ENCODE measurements around the gene NFE2L2.

NFE2L2 gene

DNA sequence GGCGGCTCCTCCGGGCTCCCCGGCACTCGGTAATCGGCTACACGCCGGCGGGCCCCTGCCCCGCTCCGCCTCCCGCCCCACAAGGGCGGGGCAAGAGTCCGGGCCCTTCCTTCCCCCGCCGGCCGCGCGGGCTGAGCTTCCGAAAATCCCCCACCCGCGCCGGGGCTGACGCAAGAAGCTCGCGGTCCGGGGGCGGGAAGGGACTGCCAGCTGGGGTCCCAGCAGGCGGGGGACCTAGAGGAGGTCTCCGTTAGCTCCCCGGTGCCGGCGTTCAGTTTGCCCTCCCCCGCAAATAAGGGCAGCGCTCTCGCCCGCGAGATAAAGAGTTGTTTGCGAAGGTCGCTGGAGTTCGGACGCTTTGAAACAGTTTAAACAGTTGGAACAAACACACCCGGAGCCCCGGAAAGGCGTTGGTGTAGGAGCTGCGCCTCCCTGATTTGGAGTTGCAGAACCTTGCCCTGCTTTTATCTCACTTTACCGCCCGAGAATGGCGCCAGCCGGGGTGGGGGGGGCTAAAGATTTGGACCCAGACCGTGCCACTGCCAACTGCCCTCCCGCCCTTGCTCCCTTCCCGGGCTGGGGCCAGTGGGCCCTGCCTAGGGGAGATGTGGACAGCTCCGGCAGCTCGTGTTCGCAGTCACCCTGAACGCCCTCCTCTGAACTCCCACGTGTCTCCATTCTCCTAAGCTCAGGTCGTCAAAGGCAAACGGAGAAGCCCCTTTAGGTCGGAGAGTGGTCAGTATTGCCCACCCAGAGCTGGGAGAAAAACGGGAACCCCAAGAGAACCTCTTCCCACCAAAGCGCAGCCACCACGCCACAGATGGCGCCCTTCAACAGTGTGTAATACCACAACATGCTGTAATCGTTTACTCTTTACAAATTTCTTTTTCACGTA, at the start of gene NFE2L2:
Gene NFE2L2 (minus strand): TSS at position 35 of the 895 bp plus-strand sequence. CDS start 151 bp downstream, outside the sequence.
- peak; percentile 93 for DNase-seq

DNA sequence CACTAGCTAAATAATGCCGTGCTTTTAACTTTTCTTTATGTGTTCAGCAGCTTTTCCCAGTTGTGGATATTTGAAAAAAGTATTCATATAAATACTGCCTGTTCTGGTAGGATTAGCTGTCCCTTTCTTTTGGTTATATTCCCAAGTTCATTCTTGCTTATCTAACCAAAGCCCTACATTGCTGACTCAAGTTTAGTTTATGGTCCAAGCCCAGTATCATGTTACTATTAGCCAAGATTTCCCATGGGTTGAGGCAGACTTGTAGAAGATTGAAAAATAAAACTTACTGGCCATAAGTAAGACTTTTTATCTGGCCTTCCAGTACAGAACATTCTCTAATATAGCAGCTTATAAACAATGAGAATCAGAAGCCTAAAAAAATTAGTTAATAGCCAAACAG, 49.7 kb upstream of the NFE2L2 start:
- no peak for DNase-seq

DNA sequence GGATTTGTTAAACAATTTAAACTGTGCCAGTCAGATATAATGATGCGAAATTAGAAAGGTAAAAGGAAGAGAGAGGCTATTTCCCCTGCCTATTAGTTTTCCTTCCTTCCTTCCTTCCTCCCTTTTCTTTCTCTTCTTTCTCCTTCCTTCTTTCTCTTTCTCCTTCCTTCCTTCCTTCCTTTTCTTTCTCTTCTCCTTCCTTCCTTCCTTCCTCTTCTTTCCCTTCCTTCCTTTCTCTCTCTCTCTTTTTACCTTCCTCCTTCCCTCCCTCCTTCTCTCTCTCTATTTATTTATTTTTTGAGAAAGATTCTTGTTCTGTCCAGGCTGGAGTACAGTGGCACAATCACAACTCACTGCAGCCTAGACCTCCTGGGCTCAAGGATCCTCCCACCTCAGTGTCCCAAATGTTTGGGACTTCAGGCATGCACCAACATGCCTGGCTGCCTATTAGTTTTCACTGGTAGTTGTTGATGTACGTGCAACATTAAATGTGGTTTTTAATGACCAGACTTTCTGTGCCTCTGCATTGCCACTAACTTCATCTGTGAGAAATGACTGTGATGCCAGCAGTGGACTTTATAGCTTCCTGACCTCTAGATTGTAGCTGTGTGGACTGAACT, 48.7 kb upstream of the NFE2L2 start:
- DNase-seq, result no peak

DNA sequence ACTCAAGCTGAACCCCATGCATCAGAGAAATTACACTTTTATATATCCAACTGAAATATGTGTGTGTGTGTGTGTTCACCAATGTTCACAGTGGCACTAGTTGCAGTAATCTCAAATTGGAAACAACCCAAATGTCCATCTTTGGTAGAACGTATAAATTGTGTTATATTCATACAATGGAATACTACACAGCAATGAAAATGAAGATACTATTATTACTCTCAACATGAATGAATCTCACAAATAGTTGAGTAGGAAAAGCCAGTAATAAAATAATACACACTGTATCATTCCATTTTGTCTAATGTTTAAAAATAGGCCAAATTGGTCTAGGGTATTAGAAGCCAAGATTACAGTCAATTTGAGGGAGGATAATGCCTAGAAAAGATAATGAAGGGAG, 48.0 kb upstream of the NFE2L2 start:
- DNase-seq, result no peak

DNA sequence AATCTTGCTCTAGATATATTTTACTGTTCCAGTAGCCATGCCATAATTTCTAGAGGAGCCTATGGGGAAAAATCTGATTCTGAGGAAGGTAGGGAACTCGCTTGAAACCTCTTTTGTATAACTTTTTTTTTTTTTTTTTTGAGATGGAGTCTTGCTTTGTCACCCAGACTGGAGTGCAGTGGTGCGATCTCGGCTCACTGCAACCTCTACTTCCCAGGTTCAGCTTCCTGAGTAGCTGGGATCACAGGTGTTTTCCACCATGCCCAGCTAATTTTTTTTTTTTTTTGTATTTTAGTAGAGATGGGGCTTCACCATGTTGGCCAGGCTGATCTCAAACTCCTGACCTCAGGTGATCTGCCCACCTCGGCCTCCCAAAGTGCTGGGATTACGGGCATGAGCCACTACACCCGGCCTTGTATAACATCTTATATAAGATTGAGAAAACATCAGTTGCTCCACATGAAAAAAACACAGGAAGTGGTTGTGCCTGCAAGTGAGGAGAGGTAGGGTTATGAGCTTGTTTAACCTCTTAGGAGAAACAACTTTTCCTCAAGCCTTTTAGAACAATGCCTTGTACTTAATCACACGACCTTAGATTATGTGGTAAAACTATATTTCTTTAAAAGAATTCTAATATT, 45.3 kb upstream of the NFE2L2 start:
- peak; percentile 39 for DNase-seq

DNA sequence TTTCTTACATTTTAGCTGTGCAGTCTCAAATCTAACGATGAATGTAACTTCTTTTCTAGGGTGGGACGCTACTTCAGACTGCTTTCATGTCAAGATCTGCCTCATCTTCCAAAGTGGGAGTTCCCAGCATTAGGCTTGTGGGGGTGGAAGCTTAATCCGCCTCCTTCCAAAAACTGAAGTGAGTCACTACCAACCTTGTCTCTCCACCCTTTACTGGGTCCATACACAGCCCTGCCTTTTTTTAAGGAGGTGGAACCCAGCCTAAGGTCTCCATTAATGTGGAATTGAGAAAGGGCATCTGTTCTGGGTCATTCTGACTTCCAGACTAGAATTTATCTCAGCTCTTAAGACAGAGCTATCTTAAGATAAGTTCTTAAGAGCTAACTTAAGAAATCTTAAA, 42.0 kb upstream of the NFE2L2 start:
- DNase-seq, result no peak

DNA sequence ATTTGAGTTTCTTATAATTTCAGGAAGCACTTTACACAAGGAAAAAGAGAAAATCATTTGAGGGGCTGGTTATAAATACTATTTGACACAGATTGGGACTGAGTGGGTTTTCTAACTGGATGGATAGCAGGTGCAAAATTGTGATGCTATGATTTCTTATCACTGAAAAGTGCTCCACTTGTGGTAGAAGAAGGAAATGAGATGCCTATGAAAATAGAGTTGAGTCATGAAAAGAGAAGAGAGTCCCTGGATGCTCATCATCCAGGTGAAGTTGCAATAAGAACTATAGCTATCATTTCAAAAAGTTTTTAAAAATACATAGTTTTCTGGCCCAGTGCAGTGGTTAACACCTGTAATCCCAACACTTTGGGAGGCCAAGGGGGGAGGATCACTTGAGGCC, 39.4 kb upstream of the NFE2L2 start:
- DNase-seq, result no peak

DNA sequence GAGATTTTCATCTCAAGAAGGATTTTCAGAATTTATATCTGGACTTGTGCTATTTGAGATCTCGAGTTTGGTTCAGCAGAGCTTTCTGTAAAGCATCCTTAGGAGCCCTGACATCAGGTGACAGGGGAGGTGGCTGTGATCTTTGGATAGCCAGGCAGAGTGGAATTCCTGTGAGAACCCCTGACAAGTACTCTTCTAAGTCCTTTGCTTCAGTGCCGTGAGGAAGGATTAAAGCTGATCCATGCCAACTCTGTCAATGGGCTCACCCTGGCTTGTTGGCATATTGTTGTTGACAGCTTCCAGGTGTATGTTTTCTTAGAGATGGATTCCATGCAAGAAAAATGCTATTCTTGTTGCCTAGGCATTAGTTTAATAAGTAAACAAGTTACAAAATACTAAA, 38.0 kb upstream of the NFE2L2 start:
- DNase-seq, result no peak

DNA sequence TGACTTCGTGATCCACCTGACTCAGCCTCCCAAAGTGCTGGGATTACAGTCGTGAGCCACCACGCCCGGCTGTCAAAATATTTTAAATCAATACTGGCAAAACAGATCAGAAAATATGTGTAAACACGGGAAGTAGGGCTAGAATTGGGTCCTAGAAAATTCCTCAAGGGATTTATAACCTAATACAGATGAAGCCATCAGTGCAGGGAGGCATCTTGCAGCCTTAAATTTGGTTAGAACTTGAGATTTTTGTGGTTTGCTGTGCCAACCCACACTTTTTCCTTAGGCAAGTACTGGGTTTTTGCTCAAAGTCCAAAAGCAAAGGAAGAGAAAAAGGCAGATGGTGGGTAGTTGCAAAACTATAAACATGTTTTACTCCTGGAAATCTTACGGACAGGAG, 33.7 kb upstream of the NFE2L2 start:
- no peak for DNase-seq

DNA sequence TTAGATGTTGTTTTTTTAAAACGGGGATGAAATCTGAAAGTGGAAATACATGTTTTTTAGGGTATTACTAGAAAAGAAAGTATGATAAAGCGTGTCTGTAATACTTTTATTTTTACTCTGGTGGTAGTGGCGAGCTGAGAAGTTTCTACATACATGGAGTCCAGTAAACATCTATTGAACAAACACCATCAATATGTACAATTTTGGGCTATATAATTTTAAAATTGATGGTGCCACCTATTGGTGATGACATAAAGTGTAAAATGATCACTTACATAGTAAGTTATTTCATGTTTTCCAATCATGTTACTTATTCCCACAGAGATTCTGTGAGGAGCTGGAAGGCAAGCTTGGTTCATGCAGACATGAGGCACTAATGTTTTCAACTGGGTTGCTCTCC, 31.5 kb upstream of the NFE2L2 start:
- DNase-seq, result no peak

DNA sequence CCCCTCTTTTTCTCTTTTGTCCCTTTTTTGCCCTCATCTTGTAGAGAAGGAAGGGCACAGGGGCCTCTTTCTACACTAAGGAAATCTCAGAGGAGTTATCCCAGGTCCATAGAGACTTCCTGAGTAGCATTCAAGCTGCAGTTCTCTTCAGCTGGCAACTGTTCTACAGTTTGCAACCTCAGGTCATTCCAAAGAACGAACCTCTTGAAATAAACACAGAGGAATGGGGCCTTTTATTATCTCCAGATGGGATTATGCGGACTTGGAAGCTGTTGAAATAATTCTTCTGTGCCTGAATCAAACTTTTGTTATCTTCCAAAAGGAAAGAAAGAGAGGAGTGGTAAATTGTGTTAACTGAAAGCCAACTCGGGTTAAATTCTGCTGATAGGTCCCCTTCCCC, 31.0 kb upstream of the NFE2L2 start:
- no peak for DNase-seq

DNA sequence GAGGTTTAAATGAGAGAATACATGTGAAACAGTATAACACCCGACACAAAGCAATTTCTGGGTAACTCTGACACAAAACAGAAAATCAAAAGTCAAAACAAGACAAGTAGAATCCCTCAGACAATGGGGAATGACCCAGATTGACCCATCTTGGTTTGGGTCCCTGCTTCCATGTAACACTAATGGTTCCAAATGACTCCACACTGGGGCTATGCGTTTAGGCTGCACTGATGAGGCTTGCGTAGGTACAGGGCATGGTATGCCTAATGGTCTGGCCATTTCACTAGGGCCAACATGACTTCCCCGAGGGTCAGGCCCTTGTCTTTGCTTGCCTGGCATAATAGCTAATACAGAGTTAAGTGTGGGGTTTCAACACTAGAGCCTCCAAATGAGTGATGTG, 27.2 kb upstream of the NFE2L2 start:
- no peak for DNase-seq

DNA sequence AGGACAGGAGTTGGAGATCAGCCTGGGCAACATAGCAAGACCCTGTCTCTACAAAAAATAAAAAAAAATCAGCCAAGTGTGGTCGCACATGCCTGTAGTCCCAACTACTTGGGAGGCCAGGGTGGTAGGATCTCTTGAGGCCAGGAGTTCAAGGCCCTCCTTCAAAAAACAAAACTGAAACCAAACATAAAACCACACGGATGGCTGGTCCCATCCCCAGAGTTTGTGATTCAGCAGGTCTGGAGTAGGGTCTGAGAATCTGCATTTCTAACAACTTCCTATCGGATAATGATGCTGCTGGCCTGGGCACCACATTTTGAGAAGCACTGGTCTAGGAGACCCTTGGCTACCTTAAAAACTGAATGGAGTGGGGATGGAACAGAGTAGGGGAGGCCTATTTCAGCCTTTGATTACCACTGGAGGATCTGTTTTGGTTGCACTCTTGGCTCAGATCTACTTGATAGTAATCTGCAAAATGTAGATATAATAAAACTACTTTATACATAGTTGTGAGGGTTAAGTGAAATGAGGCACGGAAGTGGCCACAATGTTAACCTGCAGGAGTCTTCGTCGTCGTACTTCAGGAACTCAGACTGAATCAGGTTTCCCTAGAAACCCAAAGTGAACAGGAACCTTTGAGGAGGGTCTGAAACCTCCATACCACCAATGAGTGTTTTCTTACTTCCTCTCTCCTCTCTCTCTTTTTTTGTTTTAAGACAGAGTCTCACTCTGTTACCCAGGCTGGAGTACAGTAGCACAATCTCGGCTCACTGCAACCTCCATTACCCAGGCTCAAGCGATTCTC, 25.5 kb upstream of the NFE2L2 start:
- DNase-seq, result peak; percentile 25

DNA sequence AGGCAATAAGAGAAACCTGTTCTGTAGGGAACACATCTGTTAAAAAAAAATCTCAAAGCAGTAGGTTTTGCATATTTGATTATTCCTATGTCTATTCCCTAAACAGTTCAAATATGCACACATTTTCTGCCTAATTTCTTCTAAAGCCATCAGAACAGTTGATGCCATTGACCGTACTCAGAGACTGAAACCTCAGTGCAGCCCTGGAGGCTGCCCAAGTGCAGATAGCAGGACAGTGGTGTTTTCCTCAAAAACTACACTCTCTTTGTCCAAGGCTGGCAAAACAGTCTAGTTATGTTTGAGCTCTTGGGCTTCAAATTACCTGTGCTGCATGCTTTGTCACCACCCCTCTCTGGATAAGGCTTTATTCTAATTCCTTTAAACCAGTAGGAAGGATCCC, 23.3 kb upstream of the NFE2L2 start:
- DNase-seq, result no peak

DNA sequence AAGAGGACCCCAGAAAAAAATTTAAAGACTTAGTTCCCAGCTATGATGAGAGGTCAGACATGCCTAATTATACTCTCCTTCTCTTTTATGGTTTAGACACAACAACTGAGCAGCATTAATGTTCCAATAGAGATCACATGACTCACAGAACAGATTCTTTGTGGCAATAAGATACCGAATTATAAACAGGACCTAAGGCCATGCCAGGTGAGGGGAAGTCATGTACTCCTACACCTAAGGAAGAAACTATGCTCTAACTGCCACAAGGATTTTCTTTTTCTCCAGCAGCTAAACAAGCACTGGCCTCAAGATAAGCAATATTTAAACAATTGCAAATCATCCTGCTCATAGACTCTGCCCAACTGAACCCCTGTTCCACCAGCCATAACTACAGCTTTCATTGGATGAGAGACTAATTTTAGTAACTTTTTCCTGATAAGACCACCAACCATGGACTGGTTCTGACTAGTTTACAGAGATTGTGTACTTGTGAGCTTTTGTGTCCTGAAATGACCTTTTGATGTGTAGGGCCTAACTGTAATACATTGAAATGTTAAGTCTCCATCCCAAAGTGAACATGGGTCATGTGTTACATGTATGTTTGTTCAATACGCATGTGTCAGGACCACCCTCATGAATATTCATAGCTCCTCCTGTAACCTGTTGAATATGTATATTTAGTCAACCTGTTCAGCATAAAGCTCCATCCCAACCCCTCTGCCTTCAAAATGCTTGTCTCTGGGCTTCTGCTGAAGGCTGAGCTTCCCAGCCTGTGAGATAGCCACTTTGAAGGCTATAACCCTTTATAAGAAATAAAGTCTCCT, 21.6 kb upstream of the NFE2L2 start:
- DNase-seq, result no peak

DNA sequence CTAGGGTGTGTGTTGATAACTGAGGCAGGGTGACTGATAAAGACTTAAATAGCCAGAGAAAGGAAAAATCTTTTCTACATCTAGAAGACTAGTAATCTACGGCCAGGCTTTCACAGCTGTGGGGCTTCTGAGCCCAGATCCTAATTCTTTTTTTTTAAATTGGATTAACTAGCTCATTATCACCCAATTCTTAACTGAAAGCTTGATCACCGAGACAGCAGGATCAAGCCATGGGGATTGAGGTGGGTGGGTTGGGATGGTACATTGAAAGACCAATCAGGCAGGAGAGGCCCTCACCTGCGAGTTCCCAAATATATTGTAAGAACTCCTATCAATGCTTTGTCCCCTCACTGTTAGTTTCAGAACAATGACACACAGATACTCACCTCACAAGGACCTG, 20.0 kb upstream of the NFE2L2 start:
- DNase-seq, result no peak

DNA sequence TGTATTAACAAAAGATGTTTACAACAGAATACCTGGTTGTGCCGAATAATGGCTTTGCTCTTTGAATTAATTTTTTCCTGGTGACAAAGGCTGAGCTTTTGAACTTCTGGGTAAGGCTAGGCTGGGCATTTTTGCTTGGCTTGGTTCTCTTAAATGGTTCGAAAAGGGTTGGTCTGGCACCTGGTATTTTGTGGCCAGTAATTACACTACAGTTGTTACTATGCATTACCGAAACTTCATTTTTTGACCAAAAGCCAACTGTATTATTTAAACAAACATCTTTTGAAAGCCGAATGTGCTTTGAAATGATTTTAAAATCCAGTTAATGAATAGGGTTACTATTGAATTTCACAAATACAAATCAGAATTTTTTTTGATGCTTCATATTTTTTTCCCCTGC, 19.4 kb upstream of the NFE2L2 start:
- DNase-seq, result no peak

DNA sequence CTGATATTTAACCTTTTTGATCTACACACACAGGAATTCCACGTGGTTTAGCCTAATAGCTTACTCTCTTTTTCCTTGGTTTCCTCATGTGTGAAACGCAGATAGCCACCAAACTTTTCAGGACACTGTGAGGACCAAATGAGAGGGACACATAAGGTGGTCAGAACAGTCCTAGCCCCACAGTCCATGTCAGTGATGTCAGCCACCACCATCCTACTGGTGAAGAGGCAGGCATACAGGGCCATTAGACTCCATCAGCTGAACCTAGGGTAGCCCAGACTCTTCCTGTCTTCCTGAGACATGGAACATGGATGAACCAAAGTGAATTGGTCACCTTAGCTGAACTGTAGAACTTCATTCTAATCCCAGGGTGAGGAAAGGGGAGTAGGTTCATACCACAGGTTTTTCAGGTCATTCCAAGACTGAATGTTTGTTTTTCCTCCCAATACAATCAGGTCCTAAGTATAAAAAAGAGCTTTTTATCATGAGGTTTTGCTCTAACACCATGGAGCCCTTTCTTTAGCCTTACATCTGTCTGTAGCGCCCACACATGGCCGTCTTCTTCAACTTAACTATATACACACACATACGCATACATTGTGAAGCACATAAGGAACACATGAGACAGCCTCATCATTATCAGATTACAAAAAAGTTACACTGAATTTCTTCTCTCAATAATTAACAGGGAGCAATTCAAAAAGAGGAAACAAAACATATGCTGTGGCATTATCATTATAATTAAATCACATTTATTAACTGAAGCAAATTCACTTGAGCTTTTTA, 18.5 kb upstream of the NFE2L2 start:
- no peak for DNase-seq

DNA sequence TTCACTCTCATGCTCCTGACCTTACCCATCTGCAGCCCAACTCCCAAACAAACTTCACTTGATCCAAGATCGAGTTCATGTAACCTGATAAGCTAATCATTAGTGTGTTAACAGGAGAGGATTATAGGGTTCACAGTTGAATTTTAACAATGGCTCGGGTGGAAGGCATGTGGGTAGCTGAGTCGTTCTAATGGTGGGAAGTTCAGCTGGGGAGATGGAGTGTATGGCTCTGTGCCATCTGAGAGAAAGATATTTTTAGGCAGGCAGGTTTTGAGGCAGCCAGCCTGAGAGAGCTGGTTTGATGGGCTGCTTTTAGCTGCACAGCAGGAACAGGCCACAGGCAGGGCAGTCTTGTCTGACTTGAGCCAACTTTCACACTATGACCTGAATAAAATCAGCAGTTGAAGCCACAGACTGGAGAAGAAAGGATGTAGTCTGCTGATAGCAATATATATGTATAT, 17.7 kb upstream of the NFE2L2 start:
- no peak for DNase-seq

DNA sequence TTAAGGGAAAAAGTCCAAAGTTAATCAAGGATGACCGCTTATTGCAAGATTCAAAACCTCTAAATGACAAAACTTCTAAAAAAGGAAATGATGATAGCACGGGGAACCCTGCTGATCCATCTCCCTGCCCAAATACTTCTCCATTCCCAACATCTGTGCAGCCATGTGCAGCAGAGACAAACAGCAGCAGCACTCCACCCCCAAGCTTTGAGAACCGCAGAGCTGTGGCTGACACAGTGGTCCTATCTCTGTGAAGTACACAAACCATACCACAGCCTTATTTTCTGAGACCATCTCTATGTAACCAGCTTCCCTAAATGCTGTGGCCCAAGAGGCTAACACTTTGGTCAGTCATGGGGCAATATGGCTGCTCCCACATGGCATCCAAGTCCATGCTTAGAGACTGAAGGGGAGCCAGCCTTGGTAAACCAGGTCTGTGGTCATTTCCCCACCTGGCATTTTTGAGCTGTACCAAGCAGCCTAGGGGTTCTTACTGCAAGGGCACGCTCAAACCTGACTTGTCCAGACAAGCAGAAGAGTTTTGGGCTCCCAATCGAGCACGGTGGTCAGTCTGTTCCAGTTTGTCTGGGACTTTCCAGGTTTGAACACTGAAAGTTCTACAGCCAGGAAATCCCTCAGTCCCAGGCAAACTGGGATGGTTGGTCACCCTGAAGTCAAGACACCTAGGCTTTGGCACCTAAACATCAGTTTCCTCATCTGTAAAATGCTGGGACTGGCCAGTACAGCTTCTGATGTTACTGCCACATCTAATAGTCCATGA, 17.1 kb upstream of the NFE2L2 start:
- no peak for DNase-seq
